NCI-H2196 (cell line): ENCODE results near the gene ITGAV.

ENCODE experiments used
- DNase-seq: peaks from one replicate; lab custom pipeline; 2025; ENCODE audit not compliant: unreplicated experiment; lab: John Stamatoyannopoulos, UW

ITGAV gene

GRCh38 chr2:186611526-186611925 lies 21.7 kb downstream of the ITGAV start:
- no peak for DNase-seq

DNA sequence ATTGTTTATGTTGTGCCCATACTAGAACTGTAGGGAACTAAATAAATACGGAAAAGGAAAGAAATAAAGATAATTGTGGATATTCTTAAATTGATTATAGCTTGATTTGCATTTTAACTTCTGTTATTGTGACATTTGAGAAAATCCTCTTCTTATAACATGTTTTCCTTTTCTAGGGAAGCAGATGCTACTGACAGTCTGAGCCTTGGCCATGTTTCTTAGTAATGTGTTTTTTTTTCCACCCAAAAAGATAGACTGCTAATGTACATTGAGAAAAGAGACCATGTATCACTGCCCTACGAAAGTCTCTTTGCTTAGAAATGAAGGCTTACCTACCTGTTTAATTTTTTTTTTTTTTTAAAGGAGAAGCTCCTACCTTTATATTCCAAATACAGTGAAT lies 22.2 kb downstream of the ITGAV start:
- DNase-seq, result no peak

DNA sequence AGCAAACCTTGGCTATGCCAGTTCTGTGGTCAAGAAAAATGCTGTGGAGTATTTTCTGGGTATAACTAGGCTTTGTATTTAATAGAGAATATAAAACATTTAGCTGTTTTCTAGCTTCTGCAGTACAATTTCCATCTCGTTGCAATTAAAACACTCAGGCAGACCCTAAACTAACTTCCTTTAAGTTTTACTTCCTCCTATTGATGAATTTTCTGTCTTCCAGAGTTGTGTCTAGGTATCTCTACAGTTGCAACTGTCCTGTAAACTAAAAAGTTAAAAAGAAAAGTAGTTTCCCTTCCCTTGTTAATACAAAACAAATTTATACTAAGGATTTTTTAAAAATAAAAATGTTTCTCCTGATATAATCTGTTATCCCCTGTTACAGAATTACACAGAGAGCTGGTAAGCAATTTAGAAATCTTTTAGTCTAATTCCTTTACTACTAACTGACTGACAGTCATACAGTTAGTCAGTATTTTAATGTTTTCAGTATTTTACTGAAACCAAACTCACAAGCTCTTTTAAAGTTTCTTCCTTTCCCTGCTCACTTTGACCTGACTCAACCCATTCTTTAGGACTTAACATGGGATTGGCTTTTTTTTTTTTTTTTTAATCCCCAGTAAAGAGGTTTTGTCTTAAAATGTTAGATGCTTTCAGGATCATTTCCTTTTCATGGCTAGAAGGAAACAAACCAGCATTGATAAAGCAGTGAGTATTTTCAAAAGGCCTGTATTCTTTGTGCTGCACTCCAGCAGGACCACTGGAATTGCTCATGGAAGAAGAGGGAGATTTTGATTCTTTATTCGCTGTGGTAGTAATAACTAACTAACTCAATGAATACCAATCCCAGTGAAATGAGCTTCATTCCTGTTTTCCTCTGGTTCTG lies 22.9 kb downstream of the ITGAV start:
- DNase-seq, result no peak

DNA sequence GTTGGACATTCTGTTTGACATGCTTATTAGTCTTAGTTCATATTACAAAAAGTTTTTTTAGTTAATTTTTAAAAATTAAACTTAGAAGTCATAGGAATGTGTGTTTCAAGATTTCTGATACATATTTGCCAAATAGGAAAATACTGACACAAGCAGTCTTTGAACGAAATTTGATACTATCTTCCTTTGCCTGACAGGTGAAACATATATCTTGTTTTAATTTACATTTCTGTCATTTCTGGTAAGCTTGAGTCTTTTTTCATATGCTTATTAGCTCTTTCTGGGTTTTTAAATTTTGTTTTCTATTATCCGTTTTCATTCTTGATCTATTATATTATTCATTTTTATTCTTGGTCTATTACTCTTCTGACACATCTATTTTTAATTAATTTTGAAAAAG lies 24.5 kb downstream of the ITGAV start:
- DNase-seq, result no peak

DNA sequence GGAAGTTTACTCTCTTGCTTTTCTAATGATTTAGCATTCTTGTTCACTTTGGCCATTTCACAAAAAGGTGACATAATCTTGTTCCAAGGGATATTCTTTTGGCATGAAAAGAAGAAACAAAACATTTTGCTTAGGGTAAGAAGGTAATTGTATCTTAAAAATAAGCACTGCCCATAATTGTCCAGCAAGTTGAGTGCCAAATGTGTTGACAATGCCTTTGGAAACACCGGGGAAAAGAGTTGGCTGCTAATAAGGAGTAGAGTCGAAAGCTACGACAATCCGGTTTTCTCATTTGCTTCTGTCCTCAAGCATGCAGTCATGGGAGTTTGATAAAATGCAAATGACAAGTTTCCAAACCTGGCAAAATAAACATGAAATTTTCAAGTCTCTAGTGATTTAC lies 27.3 kb downstream of the ITGAV start:
- no peak for DNase-seq

GRCh38 chr2:186617771-186618170 lies 27.9 kb downstream of the ITGAV start:
- DNase-seq, result no peak

DNA sequence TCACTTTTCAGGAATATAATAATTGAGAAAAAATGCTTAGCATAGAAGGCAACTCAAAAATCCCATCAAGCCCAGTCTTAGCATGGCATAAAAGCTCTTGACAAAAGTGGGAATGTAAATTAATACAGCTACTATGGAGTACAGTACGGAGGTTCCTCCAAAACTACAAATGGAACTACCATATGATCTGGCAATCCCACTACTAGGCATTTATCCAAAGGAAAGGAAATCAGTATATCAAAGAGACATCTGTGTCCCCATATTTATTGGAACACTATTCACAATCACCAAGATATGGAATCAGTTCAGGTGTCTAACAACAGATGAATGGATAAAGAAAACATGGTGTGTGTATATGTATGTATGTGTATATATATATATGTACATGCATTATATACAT lies 28.8 kb downstream of the ITGAV start:
- DNase-seq, result no peak

GRCh38 chr2:186623084-186623483 lies 33.2 kb downstream of the ITGAV start:
- DNase-seq, result no peak

GRCh38 chr2:186624276-186624675 lies 34.4 kb downstream of the ITGAV start:
- DNase-seq, result no peak

DNA sequence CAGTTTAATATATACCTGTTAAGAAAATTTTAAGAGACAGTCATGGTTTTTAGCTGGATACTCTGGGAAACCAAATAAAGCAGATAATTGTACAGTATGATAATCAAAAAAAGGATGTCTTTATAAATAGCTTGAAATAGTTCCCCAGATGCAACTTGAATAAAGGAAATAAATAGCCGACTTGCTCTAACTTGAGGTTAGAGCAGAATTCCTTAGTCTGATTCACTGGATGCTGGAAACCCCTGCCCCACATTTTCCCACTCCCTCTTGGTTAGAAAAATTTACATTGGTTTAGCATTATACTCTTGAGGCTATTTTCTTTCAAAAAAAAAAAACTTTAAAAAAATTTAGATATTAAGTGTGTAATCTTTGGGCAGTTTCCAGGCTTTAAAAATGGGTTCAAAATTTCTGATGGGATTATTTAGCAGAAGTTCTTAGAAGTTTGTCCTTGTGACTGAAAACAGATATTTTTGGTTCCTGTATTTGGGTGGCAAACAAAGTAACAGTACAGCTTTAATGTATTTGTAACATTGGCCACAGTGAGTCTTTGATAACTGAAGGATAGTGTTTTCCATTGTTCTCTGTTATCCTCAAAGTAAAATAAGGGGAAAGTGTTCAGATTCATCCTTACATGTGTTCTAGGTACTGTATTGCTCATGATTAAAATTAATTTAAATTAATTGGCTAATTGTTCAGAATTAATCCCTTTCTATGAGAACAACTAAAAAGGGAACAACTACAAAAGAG lies 39.6 kb downstream of the ITGAV start:
- no peak for DNase-seq

GRCh38 chr2:186632417-186632816 lies 42.6 kb downstream of the ITGAV start:
- no peak for DNase-seq

- DNase-seq, result no peak
Measured at GRCh38 chr2:186634701-186635100, 44.8 kb downstream of the ITGAV start.

- no peak for DNase-seq
Measured at GRCh38 chr2:186636800-186637496, 47.1 kb downstream of the ITGAV start.

- DNase-seq, result no peak
Measured at GRCh38 chr2:186637497-186637800, 47.6 kb downstream of the ITGAV start.

DNA sequence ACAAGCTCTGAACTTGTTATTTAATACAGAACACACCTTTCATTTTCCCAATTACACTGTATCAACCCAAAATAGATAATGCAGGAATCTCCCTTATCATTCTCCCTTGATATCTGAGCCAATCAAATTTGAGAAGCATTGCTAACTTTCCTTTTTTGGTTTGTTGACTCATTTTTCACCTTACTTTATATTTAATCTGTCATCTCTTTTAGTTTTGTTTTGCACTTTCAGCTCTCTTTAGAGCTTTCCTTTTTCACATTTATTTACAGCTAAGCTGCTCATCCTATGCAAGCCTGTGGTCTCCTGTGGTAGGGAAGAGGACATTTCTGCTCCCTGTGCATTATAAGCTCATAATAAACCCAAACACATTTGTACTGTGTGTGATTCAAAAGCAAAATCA lies 50.1 kb downstream of the ITGAV start:
- DNase-seq, result no peak

GRCh38 chr2:186641132-186641806 lies 51.4 kb downstream of the ITGAV start:
- no peak for DNase-seq

GRCh38 chr2:186641807-186642321 lies 52.0 kb downstream of the ITGAV start:
- DNase-seq, result peak; percentile 63

- no peak for DNase-seq
Measured at GRCh38 chr2:186644791-186645190, 54.9 kb downstream of the ITGAV start.

- DNase-seq, result no peak
Measured at GRCh38 chr2:186645999-186646398, 56.1 kb downstream of the ITGAV start.

DNA sequence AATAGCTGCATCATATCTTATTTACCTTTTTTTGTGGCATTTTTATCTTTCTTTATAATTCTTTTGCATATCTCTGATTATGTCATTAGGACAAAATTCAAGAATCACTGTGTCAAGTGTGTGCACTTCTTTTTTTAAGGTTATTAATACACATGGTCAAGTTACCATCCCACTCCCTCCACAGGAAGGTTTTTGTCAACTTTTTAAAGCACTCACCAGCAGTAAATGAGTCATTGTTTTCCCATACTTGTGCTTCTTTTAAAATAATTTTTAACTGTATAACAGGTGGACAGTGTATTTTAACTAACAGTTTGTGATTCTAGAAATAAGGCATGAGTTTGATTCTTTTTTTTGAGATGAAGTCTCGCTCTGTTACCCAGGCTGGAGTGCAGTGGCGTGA lies 58.3 kb downstream of the ITGAV start:
- DNase-seq, result no peak

DNA sequence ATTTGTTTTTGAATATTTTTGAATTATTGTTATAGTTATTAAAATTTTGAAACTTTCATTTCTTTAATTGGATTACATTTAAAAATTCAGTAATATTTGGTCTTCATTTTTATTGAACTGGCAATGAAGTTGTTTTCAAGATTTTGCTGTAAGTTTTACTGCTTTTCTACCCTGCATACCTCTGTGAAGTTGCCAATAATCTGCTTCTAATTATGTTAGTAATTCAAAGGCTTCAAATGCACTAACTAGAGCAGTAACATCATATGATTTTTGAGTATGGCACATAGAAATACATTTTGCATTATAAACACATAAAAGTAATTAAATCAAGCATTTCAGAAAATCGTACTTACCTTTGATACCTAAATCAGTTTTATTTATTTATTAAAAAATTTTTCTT lies 63.7 kb downstream of the ITGAV start:
- DNase-seq, result no peak
